NCI-H748 (cell line): Measurements from ENCODE around the gene DDX41.
A peak's percentile ranks its signal among the peaks of the same experiment; 100 is the strongest.

Experiments used
- DNase-seq: peaks from one replicate; lab custom pipeline; 2025; ENCODE audit not compliant: unreplicated experiment; lab: John Stamatoyannopoulos, UW

Gene DDX41

GRCh38 chr5:177471610-177472356 lies 45.0 kb downstream of the DDX41 start:
- no peak for DNase-seq

GRCh38 chr5:177470759-177471536 lies 45.8 kb downstream of the DDX41 start:
- no peak for DNase-seq

GRCh38 chr5:177469750-177470525 lies 46.8 kb downstream of the DDX41 start:
- DNase-seq: no peak

DNA sequence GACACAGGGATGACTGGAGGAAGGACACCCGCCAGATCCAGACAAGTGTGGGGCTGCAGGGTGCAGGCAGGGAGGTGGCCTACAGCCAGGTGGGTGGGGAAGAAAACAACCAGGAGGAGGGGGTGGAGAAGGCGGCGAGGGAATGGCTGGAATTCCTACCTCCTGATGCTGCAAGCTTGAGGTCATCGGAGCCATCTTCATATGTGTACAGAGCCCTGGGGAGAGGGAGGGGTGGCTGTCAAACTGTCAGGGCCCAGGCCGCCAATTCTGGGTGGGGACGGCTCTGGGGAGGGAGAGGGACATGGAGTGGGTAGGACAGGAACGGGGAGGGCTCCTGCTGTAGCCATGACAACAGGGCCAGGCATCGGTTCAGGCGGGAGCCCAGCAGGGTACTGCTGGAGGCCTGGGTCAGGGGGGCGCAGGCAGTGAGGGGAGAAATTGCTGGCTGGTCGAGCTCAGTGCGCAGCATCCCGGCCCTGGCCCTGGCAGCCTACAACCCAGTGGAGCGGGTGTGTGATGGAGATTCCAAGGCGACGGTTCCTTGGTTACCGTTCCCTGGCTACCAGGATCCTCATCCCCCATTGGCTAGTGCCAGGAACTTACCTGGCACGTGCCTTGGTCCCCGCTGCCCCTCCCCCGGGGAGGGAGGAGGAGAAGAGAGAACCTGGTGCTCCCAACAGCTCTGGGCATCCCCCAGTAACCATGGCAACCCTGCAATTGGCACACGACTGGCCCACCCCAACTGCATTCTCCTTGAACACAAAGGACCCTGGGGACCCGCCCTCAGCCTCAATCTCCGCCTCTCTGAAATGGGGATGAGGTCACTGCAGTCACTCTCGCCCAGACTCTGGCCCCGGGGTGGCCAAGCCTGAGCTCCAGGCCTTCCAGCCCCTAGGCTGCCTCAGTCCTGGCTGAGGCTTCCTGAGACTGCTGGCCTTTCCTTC lies 47.8 kb downstream of the DDX41 start:
- DNase-seq: peak; percentile 89

DNA sequence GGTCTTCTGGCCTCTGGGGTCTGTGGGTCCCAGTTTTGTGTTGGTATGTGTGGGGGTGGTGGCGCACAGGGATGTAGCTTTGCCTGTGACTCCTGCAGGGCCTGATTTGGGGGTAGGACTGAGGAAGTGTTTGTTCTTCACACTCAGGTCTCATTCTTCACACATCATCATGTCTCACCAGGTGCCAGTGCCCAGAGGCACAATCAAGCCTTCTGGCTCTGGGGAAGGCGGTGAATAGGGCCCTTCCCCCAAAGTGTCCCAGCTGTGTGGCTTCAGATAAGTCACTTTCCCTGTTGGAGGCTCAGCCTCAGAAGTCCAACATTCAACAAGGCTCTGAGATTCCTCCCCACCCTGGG lies 48.5 kb downstream of the DDX41 start:
- no peak for DNase-seq

GRCh38 chr5:177467436-177467835 lies 49.3 kb downstream of the DDX41 start:
- no peak for DNase-seq

DNA sequence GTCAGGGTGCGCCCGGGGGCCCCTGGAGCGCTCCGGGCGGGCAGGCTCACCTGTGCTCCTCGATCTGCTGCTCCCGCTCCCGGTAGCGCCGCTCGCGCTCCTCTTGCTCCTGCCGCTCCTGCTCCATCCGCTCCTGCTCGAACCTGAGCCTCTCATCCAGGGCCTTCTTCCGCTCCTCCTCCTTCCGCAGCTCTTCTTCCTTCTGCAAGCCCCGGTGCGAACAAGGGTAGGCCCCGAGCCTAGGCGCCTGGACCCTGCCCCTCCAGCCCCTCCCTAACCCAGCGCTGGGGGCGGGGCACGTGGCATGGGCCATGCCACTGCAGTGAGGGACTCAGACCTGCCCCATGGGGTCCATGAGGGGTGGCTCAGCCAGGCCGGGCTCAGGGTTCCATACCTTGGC lies 49.9 kb downstream of the DDX41 start:
- no peak for DNase-seq

- no peak for DNase-seq
Measured at GRCh38 chr5:177465044-177465443, 51.7 kb downstream of the DDX41 start.

GRCh38 chr5:177462021-177462670 lies 54.6 kb downstream of the DDX41 start:
- DNase-seq: no peak
